ENCODE measurements around the gene KCNK17. TPM values are rescaled to one million over a fixed set of nuclear protein-coding genes. Genes with fewer than 3 reads are reported as not detected.

KCNK17 gene
- total and polyA plus RNA-seq, 2 donors (not counting 3 experiments of a cell fraction or from before 2014, with no cell fraction given) = not detected

GRCh38 chr6:39304951-39305350, 9.3 kb downstream of the KCNK17 start:
- no TSS peak for BruUV-seq (replicated peaks)
- CTCF ChIA-PET = interaction anchor here (1.2 to 14.2 kb wide), 4 partner anchors 136 to 432 kb away, joined by 3 to 223 read pairs (median 11); no protein-coding TSS in a partner anchor

More at GRCh38 chr6:39304951-39305350, 9.3 kb downstream of the KCNK17 start:
- Histone ChIP-seq H3K9ac (replicated peaks; ENCODE audit: extremely low read depth, insufficient read depth, low read length) (no peak overlapping the region), H3K36me3 (ENCODE audit: control insufficient read depth in 2 of 2, extremely low read depth in 1 of 2, insufficient read depth in 2 of 2, low read length in 2 of 2) (no peaks in the 10 kb centered on the region), H3K9me1 (replicated peaks; ENCODE audit: control insufficient read depth, extremely low read depth, insufficient read depth, low read length) (no peaks in the 10 kb centered on the region), H3K9me3 (replicated peaks; ENCODE audit: control insufficient read depth, insufficient read depth, low read length) (no peaks in the 10 kb centered on the region), H3K4me2 (ENCODE audit: insufficient read depth, low read length) (no peak overlapping the region), H2AFZ (ENCODE audit: low read depth, low read length) (no peak overlapping the region), H3K79me2 (ENCODE audit: control insufficient read depth, insufficient read depth, low read length) (no peaks in the 10 kb centered on the region), H3K4me1 (ENCODE audit: control insufficient read depth, extremely low read depth, insufficient read depth, low read length) (no peaks in the 10 kb centered on the region), H3K27me3 (ENCODE audit: control insufficient read depth in 2 of 2, insufficient read depth in 2 of 2, low read length in 2 of 2) (no peaks in the 10 kb centered on the region), H3K4me3 (replicated peaks in 1 of 3; ENCODE audit: insufficient read depth in 1 of 3, low read depth in 1 of 3, low read length in 3 of 3) (no peak overlapping the region), H4K20me1 (replicated peaks; ENCODE audit: control insufficient read depth, extremely low read depth, insufficient read depth, low read length) (no peaks in the 10 kb centered on the region), H3K27ac (ENCODE audit: insufficient read depth, low read depth, low read length) (no peak overlapping the region)
- no peak for FAIRE-seq
- DNase-seq (ENCODE audit: low read depth, low spot score) = no peak
- POLR2A ChIA-PET = no interaction called here
- dilution Hi-C loops (cut with MboI; ENCODE audit: extremely low pct_ligation_motif_present, low sequenced_read_pairs) = no loop called here
- TF ChIP-seq FOS (IDR thresholded peaks at IDR 0.05; ENCODE audit: borderline replicate concordance, insufficient read depth, low read length) = no peak
- no peak for TF ChIP-seq CTCF (IDR thresholded peaks at IDR 0.05; ENCODE audit: extremely low read depth in 1 of 2, insufficient read depth in 1 of 2, low read depth in 1 of 2, low read length in 2 of 2)
- no peak for TF ChIP-seq MAX (IDR thresholded peaks at IDR 0.05; ENCODE audit: insufficient read depth, insufficient read length)
- no peak for TF ChIP-seq JUN (IDR thresholded peaks at IDR 0.05; ENCODE audit: borderline replicate concordance, insufficient read depth, insufficient read length, low read depth)
- TF ChIP-seq MYC (IDR thresholded peaks at IDR 0.05; ENCODE audit: low read depth, low read length) = no peak
- no peak for TF ChIP-seq POLR2AphosphoS5 (IDR thresholded peaks at IDR 0.05; ENCODE audit: insufficient read depth, low read depth, low read length)
- no peak for TF ChIP-seq POLR2A (IDR thresholded peaks at IDR 0.05; ENCODE audit: low read depth, low read length)
- no peak for TF ChIP-seq GATA2 (IDR thresholded peaks at IDR 0.05; ENCODE audit: insufficient read depth, insufficient read length, low read depth, low read length)
- TF ChIP-seq EZH2 (IDR thresholded peaks at IDR 0.05; ENCODE audit: borderline replicate concordance, low read depth, low read length, severe bottlenecking) = no peak
- intact Hi-C loops (cut with micrococcal nuclease) = no loop called here
